ENCODE measurements around the gene ZHX3. TPM values are rescaled to one million over a fixed set of nuclear protein-coding genes. Genes with fewer than 3 reads are reported as not detected.

ZHX3 gene
- total and polyA plus RNA-seq, 2 experiments from 2014 or later = 5.8 to 10.3 TPM

- H3K36me3 ChIP-seq = peaks cover 71% of the 10 kb centered on the region
These were observed 149.9 kb downstream of the ZHX3 start for GRCh38 chr20:41167481-41168253.

GRCh38 chr20:41167118-41167470, 150.4 kb downstream of the ZHX3 start:
- H3K4me1 ChIP-seq (ENCODE audit: low read depth) = no peaks in the 10 kb centered on the region
- no peak for TF ChIP-seq CTCF (IDR thresholded peaks at IDR 0.05; ENCODE audit: low read depth, low read length)
- H3K27ac ChIP-seq = no peak overlapping the region
- DNase-seq (ENCODE audit: low read depth in 1 of 2, low spot score in 1 of 2) = no peak
- no peaks in the 10 kb centered on the region for H3K27me3 ChIP-seq
- peaks cover 68% of the 10 kb centered on the region for H3K36me3 ChIP-seq
- no peak overlapping the region for H3K4me3 ChIP-seq
- H3K9me3 ChIP-seq (ENCODE audit: low read depth) = no peaks in the 10 kb centered on the region

More at GRCh38 chr20:41167481-41168253, 149.9 kb downstream of the ZHX3 start:
- H3K4me1 ChIP-seq (ENCODE audit: low read depth) = no peaks in the 10 kb centered on the region
- DNase-seq (ENCODE audit: low read depth in 1 of 2, low spot score in 1 of 2) = no peak
- no peak overlapping the region for H3K27ac ChIP-seq
- no peaks in the 10 kb centered on the region for H3K27me3 ChIP-seq
- no peak for TF ChIP-seq CTCF (IDR thresholded peaks at IDR 0.05; ENCODE audit: low read depth, low read length)
- H3K4me3 ChIP-seq = no peak overlapping the region
- H3K9me3 ChIP-seq (ENCODE audit: low read depth) = no peaks in the 10 kb centered on the region

GRCh38 chr20:41166201-41167117, 151.1 kb downstream of the ZHX3 start:
- H3K4me1 ChIP-seq (ENCODE audit: low read depth) = no peaks in the 10 kb centered on the region
- no peaks in the 10 kb centered on the region for H3K27me3 ChIP-seq
- H3K36me3 ChIP-seq = peaks cover 68% of the 10 kb centered on the region
- no peak for DNase-seq (ENCODE audit: low read depth in 1 of 2, low spot score in 1 of 2)
- H3K27ac ChIP-seq = no peak overlapping the region
- H3K9me3 ChIP-seq (ENCODE audit: low read depth) = no peaks in the 10 kb centered on the region
- no peak for TF ChIP-seq CTCF (IDR thresholded peaks at IDR 0.05; ENCODE audit: low read depth, low read length)
- H3K4me3 ChIP-seq = no peak overlapping the region

GRCh38 chr20:41165001-41165882, 152.3 kb downstream of the ZHX3 start:
- TF ChIP-seq CTCF (IDR thresholded peaks at IDR 0.05; ENCODE audit: low read depth, low read length) = no peak
- Histone ChIP-seq H3K9me3 (ENCODE audit: low read depth) (no peaks in the 10 kb centered on the region), H3K27ac (no peak overlapping the region), H3K4me3 (no peak overlapping the region), H3K4me1 (ENCODE audit: low read depth) (no peaks in the 10 kb centered on the region), H3K36me3 (peaks cover 58% of the 10 kb centered on the region), H3K27me3 (no peaks in the 10 kb centered on the region)
- no peak for DNase-seq (ENCODE audit: low read depth in 1 of 2, low spot score in 1 of 2)

- Histone ChIP-seq H3K27ac (no peak overlapping the region), H3K4me1 (ENCODE audit: low read depth) (no peaks in the 10 kb centered on the region), H3K36me3 (peaks cover 50% of the 10 kb centered on the region), H3K4me3 (no peak overlapping the region), H3K27me3 (no peaks in the 10 kb centered on the region), H3K9me3 (ENCODE audit: low read depth) (no peaks in the 10 kb centered on the region)
- DNase-seq (ENCODE audit: low read depth in 1 of 2, low spot score in 1 of 2) = no peak
- no peak for TF ChIP-seq CTCF (IDR thresholded peaks at IDR 0.05; ENCODE audit: low read depth, low read length)
These were observed 153.7 kb downstream of the ZHX3 start for GRCh38 chr20:41163821-41164220.

Data from cardiac muscle cell (in vitro differentiated cells and primary cell).